SK-N-SH (cell line): ENCODE data around the gene ARHGAP8. TPM values are rescaled to one million over a fixed set of nuclear protein-coding genes. Genes with fewer than 3 reads are reported as not detected.
A peak's percentile ranks its signal among the peaks of the same experiment; 100 is the strongest.
"Not testable (repeated sequence)": the region's sequence is repeated elsewhere in the genome, so short reads cannot be mapped to it uniquely, and the experiment has no call there.

ENCODE experiments used
- CTCF ChIA-PET: fragments of 300-600, 350-600 bp; formaldehyde crosslinking; extraction: SDS; loops from one replicate; lab custom pipeline; 2021; lab: Yijun Ruan, JAX
- POLR2A ChIA-PET: fragments of 350-600 bp; sonication (Branson Sonifier 250); formaldehyde crosslinking; extraction: SDS; loops from one replicate; lab custom pipeline; 2020; ENCODE audit warnings: antibody characterized with exemption, inconsistent platforms; lab: Yijun Ruan, JAX
- DNase-seq: peaks from one replicate; pipeline ENCODE4 v3.0.0; 2012
- H2AFZ ChIP-seq: fragments of 200-600 bp; sonication (generic); 2 replicates; pipeline ENCODE4 v1.8.1; 2016; ENCODE audit warnings: antibody characterized with exemption, mild to moderate bottlenecking, low read depth
- H3F3A ChIP-seq: fragments of 200-600 bp; sonication (generic); replicated peaks from 2 replicates; pipeline ENCODE3; 2016; ENCODE audit warnings: antibody characterized with exemption, mild to moderate bottlenecking; ENCODE audit not compliant: insufficient read depth
- H3K27ac ChIP-seq, 2 experiments: fragments of 200-500 bp in 1 of 2; fragments of 200-600 bp in 1 of 2; sonication (Bioruptor generic) in 1 of 2; sonication (generic), shearing (Covaris generic) in 1 of 2; 2 replicates each; pipeline versions ENCODE4 v1.5.1 to v1.6.1; 2014 to 2016; ENCODE audit warnings: low read depth in 2 of 2, inconsistent platforms in 1 of 2, low read length in 1 of 2, mild to moderate bottlenecking in 1 of 2, mixed read lengths in 1 of 2
- H3K27me3 ChIP-seq: fragments of 200-600 bp; sonication (generic), shearing (Covaris generic); 2 replicates; pipeline ENCODE4 v1.6.1; 2016; ENCODE audit warnings: mixed run types; ENCODE audit not compliant: insufficient read depth
- H3K36me3 ChIP-seq, 2 experiments: fragments of 200-500 bp in 1 of 2; fragments of 200-600 bp in 1 of 2; sonication (Bioruptor generic) in 1 of 2; sonication (generic) in 1 of 2; replicated peaks in 1 of 2; 2 replicates each; pipeline versions ENCODE3 to v1.5.1; 2014 to 2016; ENCODE audit warnings: low read length in 1 of 2, mild to moderate bottlenecking in 1 of 2; ENCODE audit not compliant: insufficient read depth in 2 of 2, control insufficient read depth in 1 of 2
- H3K4me1 ChIP-seq, 2 experiments: fragments of 200-500 bp in 1 of 2; fragments of 200-600 bp in 1 of 2; sonication (Bioruptor generic) in 1 of 2; sonication (generic), shearing (Covaris generic) in 1 of 2; 2 replicates each; pipeline versions ENCODE4 v1.5.1 to v1.6.1; 2014 to 2016; ENCODE audit warnings: low read depth in 1 of 2, low read length in 1 of 2, mixed run types in 1 of 2; ENCODE audit not compliant: insufficient read depth in 2 of 2, control insufficient read depth in 1 of 2
- H3K4me2 ChIP-seq: fragments of 200-600 bp; sonication (generic), shearing (Covaris generic); 2 replicates; pipeline ENCODE4 v1.6.1; 2017; ENCODE audit warnings: mixed run types
- H3K4me3 ChIP-seq, 2 experiments: fragments of 200-500 bp in 1 of 2; fragments of 200-600 bp in 1 of 2; sonication (Bioruptor generic) in 1 of 2; sonication (generic), shearing (Covaris generic) in 1 of 2; 2 replicates each; pipeline versions ENCODE4 v1.5.1 to v1.8.1; 2014 to 2016; ENCODE audit warnings: low read depth in 2 of 2, inconsistent platforms in 1 of 2, low read length in 1 of 2, mild to moderate bottlenecking in 1 of 2, mixed read lengths in 1 of 2, moderate library complexity in 1 of 2
- H3K79me2 ChIP-seq: fragments of 200-600 bp; sonication (generic); 2 replicates; pipeline ENCODE4 v1.8.1; 2017; ENCODE audit warnings: mild to moderate bottlenecking; ENCODE audit not compliant: insufficient read depth
- H3K9ac ChIP-seq: fragments of 200-600 bp; sonication (generic); 2 replicates; pipeline ENCODE4 v1.6.1; 2017; ENCODE audit warnings: mixed run types
- H3K9me2 ChIP-seq: fragments of 200-600 bp; sonication (generic); 2 replicates; pipeline ENCODE4 v1.6.1; 2017; ENCODE audit warnings: mixed run types
- H3K9me3 ChIP-seq: fragments of 200-600 bp; sonication (generic); 2 replicates; pipeline ENCODE4 v1.6.1; 2017; ENCODE audit warnings: mixed run types, mild to moderate bottlenecking, moderate library complexity
- H4K20me1 ChIP-seq: fragments of 200-600 bp; sonication (generic); 2 replicates; pipeline ENCODE4 v1.6.1; 2017; ENCODE audit warnings: mild to moderate bottlenecking, mixed run types; ENCODE audit not compliant: insufficient read depth
- CTCF ChIP-seq: fragments of 200-600 bp; sonication (generic); IDR thresholded peaks from 2 replicates; pipeline ENCODE4 v1.6.1; 2017; ENCODE audit warnings: antibody characterized with exemption, mild to moderate bottlenecking, moderate library complexity
- ELF1 ChIP-seq: IDR thresholded peaks from 2 replicates; pipeline ENCODE4 v1.4.0; 2012
- EZH2phosphoT487 ChIP-seq: fragments of 200-600 bp; sonication (generic); IDR thresholded peaks from 2 replicates; pipeline ENCODE4 v1.6.1; 2017; ENCODE audit warnings: low read depth, mixed run types, mild to moderate bottlenecking, antibody characterized with exemption, moderate library complexity, borderline replicate concordance
- FOXM1 ChIP-seq: IDR thresholded peaks from 2 replicates; pipeline ENCODE4 v1.4.0; 2012; ENCODE audit warnings: low read depth, mild to moderate bottlenecking
- GABPA ChIP-seq: IDR thresholded peaks from 2 replicates; pipeline ENCODE4 v1.4.0; 2012; ENCODE audit warnings: low read depth, mild to moderate bottlenecking
- GATA2 ChIP-seq: sonication (generic); formaldehyde crosslinking; IDR thresholded peaks from 2 replicates; pipeline ENCODE4 v1.5.0; 2020; ENCODE audit warnings: mild to moderate bottlenecking, missing genetic modification reagents
- MEF2A ChIP-seq: IDR thresholded peaks from 2 replicates; pipeline ENCODE4 v1.4.0; 2012; ENCODE audit warnings: low read depth, borderline replicate concordance
- MXI1 ChIP-seq: IDR thresholded peaks from 2 replicates; pipeline ENCODE4 v1.6.1; 2012; ENCODE audit warnings: mild to moderate bottlenecking, low read depth, low read length, improper control_type of control experiment
- POLR2AphosphoS5 ChIP-seq: IDR thresholded peaks from 2 replicates; pipeline ENCODE4 v1.6.1; 2012; ENCODE audit warnings: low read depth, low read length
- RAD21 ChIP-seq: IDR thresholded peaks from 2 replicates; pipeline ENCODE4 v1.6.1; 2012; ENCODE audit warnings: mild to moderate bottlenecking, low read length
- SIN3A ChIP-seq: IDR thresholded peaks from 2 replicates; pipeline ENCODE4 v1.6.1; 2012; ENCODE audit warnings: low read depth, mild to moderate bottlenecking, low read length, moderate library complexity, borderline replicate concordance
- SMC3 ChIP-seq: IDR thresholded peaks from 2 replicates; pipeline ENCODE4 v1.6.1; 2012; ENCODE audit warnings: low read depth, low read length, improper control_type of control experiment
- TEAD4 ChIP-seq: IDR thresholded peaks from 2 replicates; pipeline ENCODE4 v1.4.0; 2012; ENCODE audit warnings: mild to moderate bottlenecking, borderline replicate concordance; ENCODE audit not compliant: insufficient read depth
- USF1 ChIP-seq: IDR thresholded peaks from 2 replicates; pipeline ENCODE4 v1.4.0; 2012; ENCODE audit warnings: low read depth, borderline replicate concordance
- USF2 ChIP-seq: fragments of 150-350 bp; IDR thresholded peaks from 2 replicates; pipeline ENCODE4 v1.6.1; 2017; ENCODE audit warnings: antibody characterized with exemption, low read length, low read depth, borderline replicate concordance
- ZBTB33 ChIP-seq: IDR thresholded peaks from 2 replicates; pipeline ENCODE4 v1.4.0; 2012; ENCODE audit warnings: low read depth, borderline replicate concordance
- WGBS: methylation state at CpG from one replicate; pipeline ENCODE4 v1.1.6; 2017; ENCODE audit warnings: low lambda C conversion rate; 5-methylcytosine and 5-hydroxymethylcytosine counted together
- polyA plus RNA-seq, 3 experiments: library from polyadenylated mRNA; depleted of rRNA; stranded (reverse); fragments of >200 nt; gene quantifications; 2 replicates each; pipeline ENCODE4 v1.2.3, GENCODE V29; 2012

ARHGAP8 gene
- polyA plus RNA-seq, 1 of the 3 experiments (the other 2 are of a cell fraction), result 0.08 TPM

- TF ChIP-seq CTCF (no peak), ELF1 (no peak), USF2 (no peak), GATA2 (CRISPR knock-in tag) (no peak), ZBTB33 (no peak), USF1 (no peak), RAD21 (no peak), SIN3A (no peak), SMC3 (no peak), POLR2AphosphoS5 (no peak), EZH2phosphoT487 (no peak), TEAD4 (no peak), MEF2A (no peak), MXI1 (no peak), GABPA (no peak), FOXM1 (no peak)
- H3K9me2 ChIP-seq, result no peaks in the 10 kb centered on the region
- no peak overlapping the region for H3K9ac ChIP-seq
- H4K20me1 ChIP-seq, result no peaks in the 10 kb centered on the region
- no peaks in the 10 kb centered on the region for H3F3A ChIP-seq
- no CpG with 5 or more reads among the region's 5 CpGs for WGBS
- no peak overlapping the region for H3K4me3 ChIP-seq
- DNase-seq, result peak; percentile 17
- CTCF ChIA-PET, result interaction anchor here (1.0 to 24.0 kb wide), 2 partner anchors 9 to 44 kb away, joined by 8 to 642 read pairs; partner anchors contain the start of gene PRR5
- H3K36me3 ChIP-seq, result no peaks in the 10 kb centered on the region
- H3K27me3 ChIP-seq, result no peaks in the 10 kb centered on the region; the same call in none of the 2 replicates
- peaks cover 0 to 13% of the 10 kb centered on the region in 2 experiments; a peak in 1 of 4 replicates for H3K4me1 ChIP-seq
- no peak overlapping the region for H2AFZ ChIP-seq
- H3K4me2 ChIP-seq, result no peak overlapping the region
- no peaks in the 10 kb centered on the region for H3K79me2 ChIP-seq
- POLR2A ChIA-PET, result no interaction called here
- H3K27ac ChIP-seq, result no peak overlapping the region
- no peaks in the 10 kb centered on the region for H3K9me3 ChIP-seq
Measured at GRCh38 chr22:44739024-44739423, 13.4 kb upstream of the ARHGAP8 start.

- H3K27me3 ChIP-seq, H3K9me3 ChIP-seq, H3K4me2 ChIP-seq, H2AFZ ChIP-seq, H3K79me2 ChIP-seq, POLR2A ChIA-PET, H4K20me1 ChIP-seq, H3K27ac ChIP-seq, H3K36me3 ChIP-seq, DNase-seq, H3K4me3 ChIP-seq, H3K9ac ChIP-seq, H3F3A ChIP-seq, H3K9me2 ChIP-seq: not testable (repeated sequence)
- 58% methylated on average over 10 of the region's 10 CpGs for WGBS
- CTCF ChIA-PET, result interaction anchor here (24.0 kb wide), 1 partner anchor 44 kb away, joined by 642 read pairs; the partner anchor contains the start of gene PRR5
- H3K4me1 ChIP-seq, result peaks cover 0 to 17% of the 10 kb centered on the region in 2 experiments; a peak in 1 of 4 replicates
Measured at GRCh38 chr22:44739666-44740065, 12.7 kb upstream of the ARHGAP8 start.
